HG03575 (cell line): ENCODE results near the gene LYG2.
"Not testable (repeated sequence)": the region's sequence is repeated elsewhere in the genome, so short reads cannot be mapped to it uniquely, and the experiment has no call there.

Experiments
- ATAC-seq: cut with Tn5 transposase; IDR thresholded peaks from one replicate; pipeline ENCODE4 v1.9.1; 2021; ENCODE audit not compliant: unreplicated experiment, insufficient number of reproducible peaks, low FRiP score; ENCODE audit errors: extremely low read depth

Gene LYG2

DNA sequence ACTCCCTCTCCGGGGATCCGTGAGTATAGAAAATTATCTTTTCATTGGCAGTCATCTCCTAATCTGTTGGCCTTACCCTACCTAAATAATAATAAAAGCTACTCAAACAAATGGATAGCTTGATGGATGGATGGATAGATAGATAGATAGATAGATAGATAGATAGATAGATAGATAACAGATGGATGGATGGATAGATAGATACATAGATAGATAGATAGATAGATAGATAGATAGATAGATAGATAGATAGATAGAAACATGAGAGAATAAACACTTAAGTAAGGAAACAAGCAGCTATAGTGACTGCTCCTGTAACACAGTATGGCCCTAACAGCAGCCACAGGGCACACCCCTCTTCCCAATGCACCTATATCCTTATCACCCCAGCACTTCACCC, 39.4 kb downstream of the LYG2 start:
- ATAC-seq = no peak

- no peak for ATAC-seq
Observed at GRCh38 chr2:99205491-99205890, 50.0 kb downstream of the LYG2 start.

GRCh38 chr2:99201959-99202678, 53.3 kb downstream of the LYG2 start:
- no peak for ATAC-seq

- ATAC-seq = no peak
Observed at GRCh38 chr2:99200076-99200800, 55.2 kb downstream of the LYG2 start.

DNA sequence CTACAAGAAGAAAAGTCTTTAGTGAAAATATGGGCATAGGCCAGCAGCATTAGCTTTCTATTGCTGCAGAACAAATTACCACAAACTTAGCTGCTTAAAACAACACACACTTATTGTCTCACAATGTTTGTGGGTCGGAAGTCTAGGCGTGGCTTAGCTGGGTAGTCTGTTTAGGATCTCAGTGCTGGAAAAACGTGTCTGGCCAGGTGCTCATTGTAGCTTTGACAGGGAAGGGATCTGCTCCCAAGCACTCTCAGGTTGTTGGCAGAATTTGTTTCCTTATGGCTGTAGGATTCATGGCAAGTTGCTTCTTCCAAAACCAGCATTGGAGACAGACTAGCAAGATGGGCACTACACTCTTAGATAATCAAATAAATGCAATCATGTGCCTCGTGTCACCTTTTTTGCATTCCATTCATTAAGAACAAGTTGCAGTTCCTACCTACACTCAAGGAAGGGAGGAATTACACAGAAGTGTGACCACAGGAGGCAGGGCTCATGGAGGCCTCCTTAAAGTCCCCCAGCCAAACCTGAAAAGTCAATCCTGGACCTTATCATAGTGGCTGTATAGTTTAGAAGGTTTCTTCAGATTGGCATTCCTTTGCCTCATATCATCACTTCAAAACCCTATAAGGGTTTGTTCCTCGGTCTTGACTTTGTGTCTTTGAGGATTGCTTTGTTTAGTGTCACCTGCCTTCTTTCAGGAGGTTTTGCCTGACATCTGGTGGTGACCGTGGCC, 57.2 kb downstream of the LYG2 start:
- ATAC-seq = no peak

GRCh38 chr2:99192364-99192763, 63.1 kb downstream of the LYG2 start:
- not testable (repeated sequence) for ATAC-seq
